Thymus (tissue), 11 donors: ENCODE data around the gene BAG5. TPM values are rescaled to one million over a fixed set of nuclear protein-coding genes. Genes with fewer than 3 reads are reported as not detected.
"Not testable (repeated sequence)": the region's sequence is repeated elsewhere in the genome, so short reads cannot be mapped to it uniquely, and the experiment has no call there.

Experiments used
- DNase-seq, 9 donors: peaks; one replicate each; pipeline ENCODE4 v3.0.0-alpha.2; 2013; ENCODE audit warnings: low spot score in 9 of 9, low read depth in 6 of 9, missing footprints in 1 of 9
- H3K27ac ChIP-seq, 2 donors: one replicate each; pipeline ENCODE4 v1.5.1; 2013; ENCODE audit warnings: control low read depth in 1 of 2, low read depth in 1 of 2, low read length in 1 of 2, mild to moderate bottlenecking in 1 of 2, moderate library complexity in 1 of 2
- H3K27me3 ChIP-seq, 2 donors: one replicate each; pipeline ENCODE4 v1.5.1; 2013; ENCODE audit warnings: low read length in 1 of 2; ENCODE audit not compliant: control insufficient read depth in 2 of 2, insufficient read depth in 1 of 2
- H3K36me3 ChIP-seq, 2 donors: one replicate each; pipeline ENCODE4 v1.5.1; 2013; ENCODE audit warnings: low read length in 1 of 2, mild to moderate bottlenecking in 1 of 2, moderate library complexity in 1 of 2; ENCODE audit not compliant: control insufficient read depth in 2 of 2, insufficient read depth in 2 of 2
- H3K4me1 ChIP-seq, 2 donors: one replicate each; pipeline ENCODE4 v1.5.1; 2013; ENCODE audit warnings: low read length in 2 of 2; ENCODE audit not compliant: control insufficient read depth in 2 of 2, insufficient read depth in 2 of 2
- H3K4me3 ChIP-seq, 2 donors: one replicate each; pipeline ENCODE4 v1.5.1; 2013; ENCODE audit warnings: low read length in 2 of 2, control low read depth in 1 of 2, mild to moderate bottlenecking in 1 of 2
- H3K9me3 ChIP-seq, 2 donors: one replicate each; pipeline ENCODE4 v1.5.1; 2013; ENCODE audit warnings: low read length in 1 of 2, mild to moderate bottlenecking in 1 of 2; ENCODE audit not compliant: control insufficient read depth in 2 of 2, insufficient read depth in 1 of 2
- WGBS: extraction: QIAGEN DNeasy Blood & Tissue Kit; methylation state at CpG from one replicate; pipeline ENCODE4 v1.1.7; 2013; 5-methylcytosine and 5-hydroxymethylcytosine counted together
- polyA plus RNA-seq: library from polyadenylated mRNA; stranded (reverse); fragments of 200-250 nt; gene quantifications from one replicate; pipeline ENCODE4 v1.2.3, GENCODE V29; 2013
- total RNA-seq: library from RNA; stranded (reverse); fragments of 120-200 nt; gene quantifications from one replicate; pipeline ENCODE4 v1.2.4, GENCODE V29; 2013
- donor health status: healthy.

Gene BAG5
- total and polyA plus RNA-seq, 2 donors: 12.5 to 17.0 TPM

DNA sequence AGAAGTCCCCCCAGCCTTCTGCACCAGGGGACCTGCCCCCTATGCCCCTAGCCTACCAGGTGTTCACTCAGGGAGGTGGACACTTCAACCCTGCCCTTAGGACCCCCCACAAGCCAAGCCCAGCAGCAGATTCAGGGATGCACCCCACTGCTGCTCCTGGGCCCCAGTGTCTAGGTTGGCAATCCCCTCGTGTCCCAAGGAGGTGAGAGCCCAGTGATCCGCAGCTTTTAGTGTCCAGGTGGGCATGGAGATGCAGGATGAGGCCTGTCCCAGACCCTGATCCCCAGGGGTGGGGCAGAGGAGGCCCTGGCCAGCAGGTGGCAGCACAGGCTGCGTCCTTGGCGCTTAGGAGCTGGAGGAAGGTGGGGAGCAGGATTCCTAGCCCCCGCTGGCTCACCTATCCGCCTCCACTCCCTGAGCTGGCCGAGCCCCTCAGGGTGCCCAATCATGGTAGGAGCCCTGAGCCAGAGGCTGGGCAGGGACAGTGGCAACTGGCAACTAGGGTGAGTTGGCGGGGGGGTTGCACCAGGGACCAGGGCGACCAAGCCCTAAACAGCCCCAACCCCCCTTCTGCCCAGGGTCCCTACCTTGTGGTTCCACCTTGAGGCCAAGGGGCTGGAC is 43.9 kb downstream of the BAG5 start:
- 67% methylated on average over 9 of the region's 9 CpGs for WGBS
- peak in 3 of 9 donors; percentile 46 to 52 (median 49) for DNase-seq
- H3K4me3 ChIP-seq: no peak overlapping the region
- H3K9me3 ChIP-seq: peaks cover 0 to under 1% of the 10 kb centered on the region in 2 donors
- H3K36me3 ChIP-seq: no peaks in the 10 kb centered on the region
- peaks cover 10 to 24% of the 10 kb centered on the region in 2 donors for H3K4me1 ChIP-seq
- no peak overlapping the region for H3K27ac ChIP-seq
- peaks cover 30 to 49% of the 10 kb centered on the region in 2 donors for H3K27me3 ChIP-seq

DNA sequence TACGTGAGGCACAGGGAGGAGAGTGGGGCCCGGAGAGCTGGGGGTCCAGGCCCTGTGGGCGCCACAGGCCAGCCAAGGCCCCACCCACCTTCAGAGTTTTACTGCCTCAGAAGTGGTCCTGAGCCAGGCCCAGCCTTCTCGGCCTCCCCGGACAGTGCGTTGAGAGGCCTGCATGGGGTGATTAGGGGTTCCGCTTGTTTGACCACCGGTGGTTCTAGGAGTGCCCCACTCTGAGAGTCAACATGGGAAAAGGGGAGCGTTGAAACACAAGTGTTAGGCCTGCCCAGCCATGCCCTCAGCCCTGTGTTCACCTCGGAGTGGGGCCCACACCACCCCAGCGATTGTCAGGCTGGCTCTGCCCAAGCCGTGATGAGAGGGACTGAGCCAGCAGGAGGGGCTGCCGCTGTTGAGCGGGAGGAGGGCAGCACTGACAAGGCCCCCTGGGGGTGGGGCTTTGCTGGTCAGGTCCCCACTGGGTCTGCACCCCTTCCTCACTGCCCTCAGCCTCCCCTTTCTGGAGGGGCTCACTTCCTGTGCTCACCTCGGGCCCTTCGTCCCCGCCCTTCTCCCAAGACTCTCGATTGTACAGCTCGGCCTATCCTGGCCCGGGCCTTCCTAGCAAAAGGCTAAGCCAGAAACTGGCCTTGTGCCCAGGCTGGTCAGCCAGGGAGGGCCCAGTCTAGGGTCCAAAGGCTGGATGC is 44.6 kb downstream of the BAG5 start:
- Histone ChIP-seq H3K27me3 (peaks cover 24 to 43% of the 10 kb centered on the region in 2 donors), H3K4me1 (peaks cover 10 to 24% of the 10 kb centered on the region in 2 donors), H3K27ac (no peak overlapping the region), H3K36me3 (no peaks in the 10 kb centered on the region), H3K4me3 (no peak overlapping the region), H3K9me3 (no peaks in the 10 kb centered on the region)
- WGBS: 77% methylated on average over 20 of the region's 20 CpGs
- no peak for DNase-seq

DNA sequence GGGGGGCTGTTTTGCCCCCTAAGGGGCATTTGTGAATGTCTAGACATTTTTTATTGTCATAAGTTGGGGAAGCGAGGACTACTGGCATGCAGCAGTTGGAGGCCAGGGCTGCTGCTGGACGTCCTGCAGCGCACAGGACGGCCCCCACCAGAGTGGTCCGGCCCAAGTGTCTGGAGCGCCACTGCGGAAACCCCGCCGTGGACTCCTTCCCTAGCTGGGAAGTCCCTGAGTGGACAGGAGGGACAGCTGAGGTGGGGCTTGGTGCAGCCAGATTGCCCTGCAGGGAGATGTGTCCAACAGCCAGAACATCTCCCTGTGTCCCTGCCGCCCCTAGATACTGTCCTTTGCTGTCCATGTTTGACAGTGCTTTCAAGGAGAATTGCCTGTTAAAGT is 45.3 kb downstream of the BAG5 start:
- Histone ChIP-seq H3K9me3 (no peaks in the 10 kb centered on the region), H3K27me3 (peaks cover 17 to 37% of the 10 kb centered on the region in 2 donors), H3K27ac (no peak overlapping the region), H3K4me3 (no peak overlapping the region), H3K36me3 (no peaks in the 10 kb centered on the region), H3K4me1 (peaks cover 7 to 22% of the 10 kb centered on the region in 2 donors)
- no peak for DNase-seq
- WGBS: 95% methylated on average over 10 of the region's 10 CpGs

- H3K27me3 ChIP-seq: peaks cover 11 to 32% of the 10 kb centered on the region in 2 donors
Measured at GRCh38 chr14:103516426-103517173, 45.9 kb downstream of the BAG5 start.

DNA sequence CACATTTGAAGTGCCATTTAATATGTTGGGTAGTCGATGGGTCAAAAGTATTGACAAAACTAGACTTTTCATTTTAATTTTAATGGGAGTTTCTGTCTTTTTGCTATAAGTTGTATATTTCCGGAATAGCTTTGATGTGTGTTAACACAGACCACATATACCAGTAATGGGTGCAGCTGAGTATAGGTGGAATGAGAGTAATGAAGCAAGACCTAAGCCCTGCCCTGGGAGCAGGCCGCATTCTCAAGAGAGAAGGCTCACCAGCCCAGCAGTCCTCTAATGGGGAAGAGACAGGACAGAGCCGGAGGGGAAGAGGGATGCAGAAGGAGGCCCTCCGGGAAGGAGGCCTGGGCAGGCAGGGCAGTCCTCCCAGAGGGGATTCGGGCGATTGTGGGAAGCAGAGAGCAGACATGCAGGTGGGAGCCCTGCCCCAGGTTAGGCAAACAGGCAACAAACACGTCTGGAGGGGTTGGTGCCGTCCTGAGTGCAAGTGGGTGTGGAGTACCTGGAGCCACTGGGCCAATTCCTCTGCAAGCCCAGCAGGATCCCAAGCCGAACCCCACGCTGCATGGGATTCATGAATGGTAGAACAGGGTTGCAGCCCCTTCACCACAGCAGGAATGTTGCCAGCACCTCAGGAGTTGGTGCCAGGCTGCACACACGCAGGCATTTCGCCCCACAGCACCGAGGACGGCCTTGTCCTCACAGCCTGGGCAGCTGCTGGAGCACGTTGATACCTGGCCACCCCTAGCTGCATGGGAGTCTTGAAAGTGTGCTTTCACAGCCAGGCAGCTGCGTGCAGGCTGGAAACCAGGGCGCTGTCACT is 47.6 kb downstream of the BAG5 start:
- no peak for DNase-seq
- Histone ChIP-seq H3K27me3 (peaks cover 0 to 14% of the 10 kb centered on the region in 2 donors), H3K27ac (no peak overlapping the region), H3K36me3 (peaks cover 10 to 14% of the 10 kb centered on the region in 2 donors), H3K4me1 (peaks cover 0 to 10% of the 10 kb centered on the region in 2 donors), H3K4me3 (no peak overlapping the region), H3K9me3 (no peaks in the 10 kb centered on the region)
- WGBS: 89% methylated on average over 18 of the region's 18 CpGs

More at GRCh38 chr14:103516426-103517173, 45.9 kb downstream of the BAG5 start:
- Histone ChIP-seq H3K9me3 (no peaks in the 10 kb centered on the region), H3K27ac (no peak overlapping the region), H3K36me3 (no peaks in the 10 kb centered on the region), H3K4me1 (peaks cover 2 to 21% of the 10 kb centered on the region in 2 donors), H3K4me3 (no peak overlapping the region)
- no peak for DNase-seq
- 88% methylated on average over 10 of the region's 10 CpGs for WGBS

- no peaks in the 10 kb centered on the region for H3K9me3 ChIP-seq
- H3K36me3 ChIP-seq: peaks cover 10 to 23% of the 10 kb centered on the region in 2 donors
- H3K27me3 ChIP-seq: peaks cover 0 to under 1% of the 10 kb centered on the region in 2 donors
- no peaks in the 10 kb centered on the region for H3K4me1 ChIP-seq
- no peak for DNase-seq
- H3K27ac ChIP-seq: no peak overlapping the region
- no peak overlapping the region for H3K4me3 ChIP-seq
- 92% methylated on average over 25 of the region's 25 CpGs for WGBS
Measured at GRCh38 chr14:103512701-103513611, 49.5 kb downstream of the BAG5 start.

GRCh38 chr14:103512180-103512579 is 50.3 kb downstream of the BAG5 start:
- DNase-seq, H3K9me3 ChIP-seq, H3K27ac ChIP-seq, H3K4me3 ChIP-seq, H3K27me3 ChIP-seq, H3K4me1 ChIP-seq: not testable (repeated sequence)
- H3K36me3 ChIP-seq: peaks cover 16 to 23% of the 10 kb centered on the region in 2 donors
- WGBS: 98% methylated on average over 8 of the region's 8 CpGs
